HepG2 (cell line): Measurements from ENCODE around the gene ARID1A. TPM values are rescaled to one million over a fixed set of nuclear protein-coding genes. Genes with fewer than 3 reads are reported as not detected.
A peak's percentile ranks its signal among the peaks of the same experiment; 100 is the strongest.

Experiments used
- ERF ChIP-seq: IDR thresholded peaks from 2 replicates; pipeline ENCODE4 v1.6.1; 2018; ENCODE audit warnings: missing biosample characterization, missing genetic modification reagents
- FOXJ3 ChIP-seq: sonication (generic); formaldehyde crosslinking; IDR thresholded peaks from 2 replicates; pipeline ENCODE4 v1.4.0; 2020; ENCODE audit warnings: missing genetic modification reagents, mild to moderate bottlenecking, borderline replicate concordance
- GPN1 ChIP-seq: sonication (generic); formaldehyde crosslinking; IDR thresholded peaks from 2 replicates; pipeline ENCODE4 v1.5.1; 2020; ENCODE audit warnings: missing genetic modification reagents, borderline replicate concordance
- GRHL1 ChIP-seq: sonication (generic); formaldehyde crosslinking; conservative IDR thresholded peaks from 2 replicates; pipeline ENCODE4 v1.8.0; 2022; ENCODE audit warnings: missing genetic modification reagents
- IKZF4 ChIP-seq: sonication (generic); formaldehyde crosslinking; IDR thresholded peaks from 2 replicates; pipeline ENCODE4 v1.5.1; 2020; ENCODE audit warnings: borderline replicate concordance, mild to moderate bottlenecking, low read depth, missing genetic modification reagents; ENCODE audit errors: not compliant biosample characterization
- MAZ ChIP-seq, 2 experiments: sonication (generic) in 1 of 2; formaldehyde crosslinking in 1 of 2; IDR thresholded peaks; 2 replicates each; pipeline versions ENCODE4 v1.5.0 to v1.6.1; 2012 to 2020; ENCODE audit warnings: low read depth in 2 of 2, mild to moderate bottlenecking in 2 of 2, borderline replicate concordance in 1 of 2, improper control_type of control experiment in 1 of 2, low read length in 1 of 2, missing genetic modification reagents in 1 of 2, moderate library complexity in 1 of 2
- SP1 ChIP-seq, 2 experiments: fragments of 450-650 bp in 1 of 2; sonication (generic) in 1 of 2; formaldehyde crosslinking in 1 of 2; IDR thresholded peaks; 2 replicates each; pipeline versions ENCODE4 v1.4.0 to v1.6.1; 2016 to 2020; ENCODE audit warnings: missing genetic modification reagents in 1 of 2
- U2AF2 ChIP-seq: fragments of 200-400 bp; formaldehyde crosslinking; IDR thresholded peaks from 2 replicates; pipeline ENCODE4 v1.6.1; 2017; ENCODE audit warnings: low read depth, mild to moderate bottlenecking, low read length
- ZBED4 ChIP-seq: sonication (generic); formaldehyde crosslinking; IDR thresholded peaks from 2 replicates; pipeline ENCODE4 v1.4.0; 2020; ENCODE audit warnings: missing genetic modification reagents, borderline replicate concordance
- ZHX2 ChIP-seq, 2 experiments: sonication (generic) in 1 of 2; formaldehyde crosslinking in 1 of 2; IDR thresholded peaks; 2 replicates each; pipeline versions ENCODE4 v1.6.1 to v1.9.0; 2014 to 2022; ENCODE audit warnings: antibody characterized with exemption in 1 of 2, borderline replicate concordance in 1 of 2, inconsistent platforms in 1 of 2, low read depth in 1 of 2, missing genetic modification reagents in 1 of 2
- ZNF205 ChIP-seq: IDR thresholded peaks from 2 replicates; pipeline ENCODE4 v1.6.1; 2018; ENCODE audit warnings: missing biosample characterization, missing genetic modification reagents
- ZNF468 ChIP-seq: sonication (generic); formaldehyde crosslinking; IDR thresholded peaks from 2 replicates; pipeline ENCODE4 v1.8.0; 2022; ENCODE audit warnings: mild to moderate bottlenecking, moderate library complexity, missing genetic modification reagents
- ZNF770 ChIP-seq: sonication (generic); formaldehyde crosslinking; IDR thresholded peaks from 2 replicates; pipeline ENCODE4 v1.5.0; 2020; ENCODE audit warnings: mild to moderate bottlenecking, missing genetic modification reagents
- polyA plus RNA-seq, 8 experiments: library from polyadenylated mRNA; depleted of rRNA in 3 of 8; stranded (reverse) in 7 of 8; unstranded in 1 of 8; fragments of >200 nt; fragmentation: Illumina TruSeq in 4 of 8; extraction: Trizol in 4 of 8; gene quantifications; 2 replicates each; pipeline versions ENCODE4 v1.2.1 to v1.2.3, GENCODE V29; 2011 to 2016; ENCODE audit warnings: low read depth in 4 of 8, missing spikeins in 1 of 8, mixed read lengths in 1 of 8; ENCODE audit not compliant: insufficient read depth in 1 of 8
- total RNA-seq, 5 experiments: library from RNA; depleted of rRNA; stranded (reverse); fragments of >200 nt; fragmentation: Illumina TruSeq; extraction: Trizol; gene quantifications; 2 replicates each; pipeline ENCODE4 v1.2.3, GENCODE V29; 2016; ENCODE audit warnings: low read depth in 1 of 5

The ARID1A gene
- total and polyA plus RNA-seq, 2 of the 13 experiments (the other 11 are each of a cell fraction or from before 2014, with no cell fraction given): 11.9 to 15.9 TPM

GRCh38 chr1:26692211-26692792, 3.5 kb upstream of the ARID1A start (continued):
- no peak; the same call in 1 of the 2 replicates for TF ChIP-seq ZHX2 (IDR thresholded peaks at IDR 0.05; ENCODE audit: low read depth)
- no peak for TF ChIP-seq ZHX2 (CRISPR knock-in tag; IDR thresholded peaks at IDR 0.05; ENCODE audit: borderline replicate concordance)
- TF ChIP-seq SP1 (IDR thresholded peaks at IDR 0.05): no peak
- no peak for TF ChIP-seq SP1 (CRISPR knock-in tag; IDR thresholded peaks at IDR 0.05)
- no peak for TF ChIP-seq U2AF2
- no peak for TF ChIP-seq GPN1
- no peak for TF ChIP-seq ERF (CRISPR knock-in tag)
- no peak for TF ChIP-seq ZNF770 (CRISPR knock-in tag)
- TF ChIP-seq FOXJ3 (CRISPR knock-in tag): no peak
- TF ChIP-seq ZBED4 (CRISPR knock-in tag): no peak
- no peak for TF ChIP-seq GRHL1 (CRISPR knock-in tag)
- TF ChIP-seq ZNF205 (CRISPR knock-in tag): peak; percentile 70
- peak; percentile 55; the same call in 1 of the 2 replicates for TF ChIP-seq MAZ (IDR thresholded peaks at IDR 0.05; ENCODE audit: borderline replicate concordance, low read depth, low read length)
- no peak for TF ChIP-seq MAZ (CRISPR knock-in tag; IDR thresholded peaks at IDR 0.05; ENCODE audit: low read depth)
- TF ChIP-seq IKZF4 (CRISPR knock-in tag): no peak
- no peak for TF ChIP-seq ZNF468 (CRISPR knock-in tag)
